Sigmoid colon (tissue), 7 donors: ENCODE measurements around the gene OR5M8. TPM values are rescaled to one million over a fixed set of nuclear protein-coding genes. Genes with fewer than 3 reads are reported as not detected.

Experiments used
- DNase-seq: peaks from one replicate; pipeline ENCODE4 v3.0.0-alpha.2; 2019
- H3K27ac ChIP-seq, 4 donors: fragments of 200-600 bp; sonication (generic); one replicate each; pipeline ENCODE4 v1.5.1; 2016 to 2019; ENCODE audit warnings: mild to moderate bottlenecking in 1 of 4
- H3K27me3 ChIP-seq, 3 donors: fragments of 200-600 bp; sonication (generic); one replicate each; pipeline ENCODE4 v1.5.1; 2019; ENCODE audit warnings: mild to moderate bottlenecking in 1 of 3
- H3K36me3 ChIP-seq, 4 donors: fragments of 200-600 bp; sonication (generic); one replicate each; pipeline ENCODE4 v1.5.1; 2016 to 2019
- H3K4me1 ChIP-seq, 4 donors: fragments of 200-600 bp; sonication (generic); one replicate each; pipeline ENCODE4 v1.5.1; 2017 to 2019
- H3K4me3 ChIP-seq, 4 donors: fragments of 200-600 bp; sonication (generic); one replicate each; pipeline ENCODE4 v1.5.1; 2017 to 2019; ENCODE audit warnings: mild to moderate bottlenecking in 2 of 4, moderate library complexity in 1 of 4
- H3K9me3 ChIP-seq, 4 donors: fragments of 200-600 bp in 3 of 4; sonication (generic) in 3 of 4; one replicate each; pipeline versions ENCODE4 v1.5.1 to v1.6.1; 2013 to 2019
- EP300 ChIP-seq, 4 donors: sonication (generic); formaldehyde crosslinking; IDR thresholded peaks; one replicate each; pipeline ENCODE4 v1.6.1; 2017; ENCODE audit warnings: antibody characterized with exemption in 4 of 4
- POLR2A ChIP-seq, 2 donors: fragments of 450-650 bp; IDR thresholded peaks; one replicate each; pipeline ENCODE4 v1.6.1; 2016; ENCODE audit warnings: antibody characterized with exemption in 2 of 2, mild to moderate bottlenecking in 2 of 2, moderate library complexity in 2 of 2
- POLR2AphosphoS5 ChIP-seq, 4 donors: sonication (generic); formaldehyde crosslinking; IDR thresholded peaks; one replicate each; pipeline ENCODE4 v1.6.1; 2017; ENCODE audit warnings: antibody characterized with exemption in 4 of 4
- WGBS, 2 donors: extraction: QIAGEN DNeasy Blood & Tissue Kit; methylation state at CpG; one replicate each; pipeline ENCODE4 v1.1.7; 2013; 5-methylcytosine and 5-hydroxymethylcytosine counted together
- intact Hi-C: fragments of 100-400 bp; cut with DNase I; formaldehyde crosslinking; loops from one replicate; pipeline ENCODE4 v1.15.1; 2023
- polyA plus RNA-seq, 3 donors: library from polyadenylated mRNA; stranded (reverse); fragments of 200-250 nt; gene quantifications; one replicate each; pipeline ENCODE4 v1.2.3, GENCODE V29; 2013
- total RNA-seq, 4 donors: library from RNA; depleted of rRNA; stranded (reverse); fragments of >200 nt; gene quantifications; one replicate each; pipeline ENCODE4 v1.1.0, GENCODE V29; 2016
- TF ChIP-seq, protein P1 (sequence below), 4 experiments: fragments of 450-650 bp in 3 of 4; fragments of 200-600 bp in 1 of 4; IDR thresholded peaks; one replicate each; pipeline ENCODE4 v1.5.1; 2016 to 2019; ENCODE audit warnings: antibody characterized with exemption in 4 of 4, mild to moderate bottlenecking in 3 of 4, moderate library complexity in 2 of 4
- donor health status: healthy with polysubstance abuse.
- donor health status: Bipolar disorder and iron deficiency.
- donor health status: healthy.

Gene OR5M8
- total and polyA plus RNA-seq, 7 donors = not detected

DNA sequence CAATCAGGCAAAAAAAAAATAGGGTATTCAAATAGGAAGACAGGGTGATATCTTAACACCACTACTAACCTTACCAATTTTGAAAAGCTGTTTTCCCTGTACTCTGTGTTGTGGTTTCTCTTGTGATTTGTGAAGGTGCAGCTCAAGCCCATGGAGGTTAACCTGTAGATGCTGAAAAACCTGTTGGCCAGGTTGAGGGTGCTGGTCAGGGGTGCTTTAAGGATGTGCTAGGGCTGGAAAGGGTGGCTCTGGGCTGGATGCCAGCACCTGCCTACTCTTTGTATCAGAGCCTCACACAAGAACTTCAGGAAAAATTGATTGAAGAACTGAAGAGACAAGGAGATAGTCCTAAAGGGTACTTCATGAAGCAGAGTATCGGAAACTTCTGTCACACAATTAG, 18.3 kb upstream of the OR5M8 start:
- 93 to 96% methylated on average over 1 of the region's 1 CpG for WGBS, 2 donors
- TF ChIP-seq, protein P1, sequence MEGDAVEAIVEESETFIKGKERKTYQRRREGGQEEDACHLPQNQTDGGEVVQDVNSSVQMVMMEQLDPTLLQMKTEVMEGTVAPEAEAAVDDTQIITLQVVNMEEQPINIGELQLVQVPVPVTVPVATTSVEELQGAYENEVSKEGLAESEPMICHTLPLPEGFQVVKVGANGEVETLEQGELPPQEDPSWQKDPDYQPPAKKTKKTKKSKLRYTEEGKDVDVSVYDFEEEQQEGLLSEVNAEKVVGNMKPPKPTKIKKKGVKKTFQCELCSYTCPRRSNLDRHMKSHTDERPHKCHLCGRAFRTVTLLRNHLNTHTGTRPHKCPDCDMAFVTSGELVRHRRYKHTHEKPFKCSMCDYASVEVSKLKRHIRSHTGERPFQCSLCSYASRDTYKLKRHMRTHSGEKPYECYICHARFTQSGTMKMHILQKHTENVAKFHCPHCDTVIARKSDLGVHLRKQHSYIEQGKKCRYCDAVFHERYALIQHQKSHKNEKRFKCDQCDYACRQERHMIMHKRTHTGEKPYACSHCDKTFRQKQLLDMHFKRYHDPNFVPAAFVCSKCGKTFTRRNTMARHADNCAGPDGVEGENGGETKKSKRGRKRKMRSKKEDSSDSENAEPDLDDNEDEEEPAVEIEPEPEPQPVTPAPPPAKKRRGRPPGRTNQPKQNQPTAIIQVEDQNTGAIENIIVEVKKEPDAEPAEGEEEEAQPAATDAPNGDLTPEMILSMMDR (IDR thresholded peaks at IDR 0.05) = no peak
- TF ChIP-seq POLR2A (IDR thresholded peaks at IDR 0.05) (no peak), EP300 (IDR thresholded peaks at IDR 0.05) (no peak), POLR2AphosphoS5 (IDR thresholded peaks at IDR 0.05) (no peak)
- Histone ChIP-seq H3K27ac (no peak overlapping the region), H3K4me3 (no peak overlapping the region), H3K4me1 (no peaks in the 10 kb centered on the region), H3K27me3 (no peaks in the 10 kb centered on the region), H3K9me3 (no peaks in the 10 kb centered on the region), H3K36me3 (no peaks in the 10 kb centered on the region)
- intact Hi-C loops = no loop called here
- no peak for DNase-seq

- TF ChIP-seq, protein P1 (IDR thresholded peaks at IDR 0.05) = no peak
- no peak for TF ChIP-seq POLR2A (IDR thresholded peaks at IDR 0.05)
- intact Hi-C loops = no loop called here
- DNase-seq = no peak
These were observed 5.8 kb upstream of the OR5M8 start for GRCh38 chr11:56497010-56497409.

DNA sequence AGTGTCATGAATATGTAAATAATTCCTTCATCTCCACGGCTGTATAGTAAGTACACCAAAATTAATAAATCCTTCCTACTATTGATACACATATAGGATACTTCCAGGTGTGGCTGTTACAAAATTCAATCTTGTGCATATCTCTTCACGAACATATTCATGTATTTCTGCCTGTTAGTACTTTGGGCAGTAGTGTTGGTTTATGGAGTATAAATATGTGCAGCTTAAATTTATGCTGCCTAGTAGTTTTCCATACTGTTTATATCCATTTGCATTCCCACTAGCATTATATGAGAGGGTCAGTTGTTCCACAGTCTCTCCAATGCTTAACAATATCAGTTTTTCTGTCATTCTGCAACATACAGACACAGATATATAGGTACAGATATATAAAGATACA, 3.9 kb upstream of the OR5M8 start:
- DNase-seq = no peak
- no peak for TF ChIP-seq EP300 (IDR thresholded peaks at IDR 0.05)
- no peak for TF ChIP-seq POLR2AphosphoS5 (IDR thresholded peaks at IDR 0.05)
- Histone ChIP-seq H3K4me3 (no peak overlapping the region), H3K27ac (no peak overlapping the region), H3K36me3 (no peaks in the 10 kb centered on the region), H3K4me1 (no peaks in the 10 kb centered on the region), H3K9me3 (no peaks in the 10 kb centered on the region), H3K27me3 (no peaks in the 10 kb centered on the region)
- WGBS, 2 donors = 88 to 95% methylated on average over 2 of the region's 2 CpGs
- intact Hi-C loops = no loop called here

More at GRCh38 chr11:56497010-56497409, 5.8 kb upstream of the OR5M8 start:
- H3K4me3 ChIP-seq = no peak overlapping the region
- H3K36me3 ChIP-seq = no peaks in the 10 kb centered on the region
- no peaks in the 10 kb centered on the region for H3K9me3 ChIP-seq
- no peak overlapping the region for H3K27ac ChIP-seq
- H3K27me3 ChIP-seq = no peaks in the 10 kb centered on the region
- WGBS, 2 donors = 97% methylated on average over 28 of the region's 28 CpGs
- no peaks in the 10 kb centered on the region for H3K4me1 ChIP-seq

- 44 to 62% methylated on average over 3 of the region's 3 CpGs for WGBS, 2 donors
- H3K4me3 ChIP-seq = no peak overlapping the region
- intact Hi-C loops = no loop called here
- TF ChIP-seq, protein P1 (IDR thresholded peaks at IDR 0.05) = no peak
- TF ChIP-seq POLR2AphosphoS5 (IDR thresholded peaks at IDR 0.05) = no peak
- TF ChIP-seq POLR2A (IDR thresholded peaks at IDR 0.05) = no peak
- TF ChIP-seq EP300 (IDR thresholded peaks at IDR 0.05) = no peak
- H3K27me3 ChIP-seq = no peaks in the 10 kb centered on the region
- H3K27ac ChIP-seq = no peak overlapping the region
- no peak for DNase-seq
- H3K36me3 ChIP-seq = no peaks in the 10 kb centered on the region
- H3K9me3 ChIP-seq = no peaks in the 10 kb centered on the region
- no peaks in the 10 kb centered on the region for H3K4me1 ChIP-seq
These were observed 4.4 kb downstream of the OR5M8 start for GRCh38 chr11:56486801-56487200.

GRCh38 chr11:56474729-56475235, 16.4 kb downstream of the OR5M8 start:
- 15 to 53% methylated on average over 1 of the region's 1 CpG for WGBS, 2 donors
- TF ChIP-seq EP300 (IDR thresholded peaks at IDR 0.05) (no peak), POLR2A (IDR thresholded peaks at IDR 0.05) (no peak), POLR2AphosphoS5 (IDR thresholded peaks at IDR 0.05) (no peak)
- TF ChIP-seq, protein P1 (IDR thresholded peaks at IDR 0.05) = no peak
- no peaks in the 10 kb centered on the region for H3K4me1 ChIP-seq
- H3K4me3 ChIP-seq = no peak overlapping the region
- H3K27ac ChIP-seq = no peak overlapping the region
- intact Hi-C loops = no loop called here
- no peaks in the 10 kb centered on the region for H3K36me3 ChIP-seq
- no peaks in the 10 kb centered on the region for H3K9me3 ChIP-seq
- DNase-seq = no peak
- H3K27me3 ChIP-seq = no peaks in the 10 kb centered on the region
